ENCODE results near the gene ENPP1. TPM values are rescaled to one million over a fixed set of nuclear protein-coding genes. Genes with fewer than 3 reads are reported as not detected.

Gene ENPP1
- total RNA-seq, 1 experiment from 2014 or later: 6.5 TPM

DNA sequence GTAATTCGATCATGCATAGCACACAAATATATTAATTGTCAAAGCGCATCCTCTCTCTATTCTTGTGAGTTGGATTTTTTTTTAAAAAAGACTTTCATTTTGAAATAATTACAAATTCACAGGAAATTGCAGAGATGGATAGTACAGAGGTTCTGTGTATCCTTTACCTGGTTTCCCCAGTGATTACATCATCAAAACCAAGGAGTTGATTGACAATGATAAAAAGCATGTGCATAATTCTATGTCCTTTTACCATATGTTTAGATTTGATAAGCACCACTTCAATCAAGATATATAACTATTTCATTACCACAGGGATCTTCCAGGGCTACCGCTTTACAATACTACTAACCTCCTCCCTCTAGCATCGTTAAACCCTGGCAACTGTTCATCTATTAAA lies 103.1 kb downstream of the ENPP1 start:
- H3K27me3 ChIP-seq (ENCODE audit: insufficient read depth, low read length): no peaks in the 10 kb centered on the region
- TF ChIP-seq, protein P1, sequence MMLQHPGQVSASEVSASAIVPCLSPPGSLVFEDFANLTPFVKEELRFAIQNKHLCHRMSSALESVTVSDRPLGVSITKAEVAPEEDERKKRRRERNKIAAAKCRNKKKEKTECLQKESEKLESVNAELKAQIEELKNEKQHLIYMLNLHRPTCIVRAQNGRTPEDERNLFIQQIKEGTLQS (IDR thresholded peaks at IDR 0.05): no peak
- TF ChIP-seq RAD21 (IDR thresholded peaks at IDR 0.05; ENCODE audit: low read depth): no peak
- TF ChIP-seq, protein P2, sequence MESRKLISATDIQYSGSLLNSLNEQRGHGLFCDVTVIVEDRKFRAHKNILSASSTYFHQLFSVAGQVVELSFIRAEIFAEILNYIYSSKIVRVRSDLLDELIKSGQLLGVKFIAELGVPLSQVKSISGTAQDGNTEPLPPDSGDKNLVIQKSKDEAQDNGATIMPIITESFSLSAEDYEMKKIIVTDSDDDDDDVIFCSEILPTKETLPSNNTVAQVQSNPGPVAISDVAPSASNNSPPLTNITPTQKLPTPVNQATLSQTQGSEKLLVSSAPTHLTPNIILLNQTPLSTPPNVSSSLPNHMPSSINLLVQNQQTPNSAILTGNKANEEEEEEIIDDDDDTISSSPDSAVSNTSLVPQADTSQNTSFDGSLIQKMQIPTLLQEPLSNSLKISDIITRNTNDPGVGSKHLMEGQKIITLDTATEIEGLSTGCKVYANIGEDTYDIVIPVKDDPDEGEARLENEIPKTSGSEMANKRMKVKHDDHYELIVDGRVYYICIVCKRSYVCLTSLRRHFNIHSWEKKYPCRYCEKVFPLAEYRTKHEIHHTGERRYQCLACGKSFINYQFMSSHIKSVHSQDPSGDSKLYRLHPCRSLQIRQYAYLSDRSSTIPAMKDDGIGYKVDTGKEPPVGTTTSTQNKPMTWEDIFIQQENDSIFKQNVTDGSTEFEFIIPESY (IDR thresholded peaks at IDR 0.05; ENCODE audit: extremely low read depth, insufficient replicate concordance, low read length): no peak
- no peak for TF ChIP-seq JUND (IDR thresholded peaks at IDR 0.05)
- TF ChIP-seq EZH2phosphoT487 (IDR thresholded peaks at IDR 0.05; ENCODE audit: borderline replicate concordance): no peak
- no peak for TF ChIP-seq SIN3A (IDR thresholded peaks at IDR 0.05; ENCODE audit: low read depth)
- no peak for TF ChIP-seq EGR1 (IDR thresholded peaks at IDR 0.05; ENCODE audit: low read depth)
- TF ChIP-seq, protein P3, sequence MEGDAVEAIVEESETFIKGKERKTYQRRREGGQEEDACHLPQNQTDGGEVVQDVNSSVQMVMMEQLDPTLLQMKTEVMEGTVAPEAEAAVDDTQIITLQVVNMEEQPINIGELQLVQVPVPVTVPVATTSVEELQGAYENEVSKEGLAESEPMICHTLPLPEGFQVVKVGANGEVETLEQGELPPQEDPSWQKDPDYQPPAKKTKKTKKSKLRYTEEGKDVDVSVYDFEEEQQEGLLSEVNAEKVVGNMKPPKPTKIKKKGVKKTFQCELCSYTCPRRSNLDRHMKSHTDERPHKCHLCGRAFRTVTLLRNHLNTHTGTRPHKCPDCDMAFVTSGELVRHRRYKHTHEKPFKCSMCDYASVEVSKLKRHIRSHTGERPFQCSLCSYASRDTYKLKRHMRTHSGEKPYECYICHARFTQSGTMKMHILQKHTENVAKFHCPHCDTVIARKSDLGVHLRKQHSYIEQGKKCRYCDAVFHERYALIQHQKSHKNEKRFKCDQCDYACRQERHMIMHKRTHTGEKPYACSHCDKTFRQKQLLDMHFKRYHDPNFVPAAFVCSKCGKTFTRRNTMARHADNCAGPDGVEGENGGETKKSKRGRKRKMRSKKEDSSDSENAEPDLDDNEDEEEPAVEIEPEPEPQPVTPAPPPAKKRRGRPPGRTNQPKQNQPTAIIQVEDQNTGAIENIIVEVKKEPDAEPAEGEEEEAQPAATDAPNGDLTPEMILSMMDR (IDR thresholded peaks at IDR 0.05 in 2 of 3, conservative IDR thresholded peaks at IDR 0.05 in 1 of 3; ENCODE audit: borderline replicate concordance in 1 of 3, insufficient read depth in 1 of 3, low read depth in 2 of 3, low read length in 2 of 3): no peak
- TF ChIP-seq POLR2A (IDR thresholded peaks at IDR 0.05; ENCODE audit: borderline replicate concordance, extremely low read depth, insufficient read depth, insufficient read length): no peak
- TF ChIP-seq ZNF274 (IDR thresholded peaks at IDR 0.05; ENCODE audit: low read depth, low read length): no peak
- ChIA-PET POLR2A (interaction anchor here (0.7 kb wide), 2 partner anchors 566 to 796 kb away, joined by 3 read pairs; no protein-coding TSS in a partner anchor), CTCF (interaction anchor here (0.7 to 4.0 kb wide), 6 partner anchors 33 to 283 kb away, joined by 3 to 60 read pairs (median 6); partner anchors contain the start of gene MED23), RAD21 (ENCODE audit: low non-redundant PET in 1 of 2, low total read pairs in 2 of 2, uncharacterized antibody in 2 of 2, unreplicated experiment in 2 of 2) (no interaction called here)
- H3K4me2 ChIP-seq (ENCODE audit: low read length): no peak overlapping the region
- no peak overlapping the region for H3K4me3 ChIP-seq (replicated peaks in 1 of 2; ENCODE audit: low read depth in 1 of 2, low read length in 2 of 2)
- 0 out of 4 replicates have a peak, but pooled peaks cover 0 to 7% of the 10 kb centered on the region in 2 experiments for H3K4me1 ChIP-seq (ENCODE audit: control insufficient read depth in 1 of 2, insufficient read depth in 2 of 2, low read length in 2 of 2)
- H3K79me2 ChIP-seq (ENCODE audit: insufficient read depth, low read length): no peaks in the 10 kb centered on the region
- DNase-seq (ENCODE audit: low read depth, low spot score) (no peak), ATAC-seq (no peak)
- intact Hi-C loops (cut with micrococcal nuclease): loop anchor here (1.0 to 2.0 kb wide), 2 partner anchors 128 to 217 kb away; no protein-coding TSS in a partner anchor
- H3K36me3 ChIP-seq (ENCODE audit: control insufficient read depth in 1 of 2, insufficient read depth in 2 of 2, low read length in 2 of 2): no peaks in the 10 kb centered on the region
- H3K27ac ChIP-seq (ENCODE audit: low read depth, low read length): no peak overlapping the region
- no peak overlapping the region for H2AFZ ChIP-seq (ENCODE audit: low read depth, low read length, poor library complexity, severe bottlenecking)
- no TSS peak for BruUV-seq (replicated peaks)
- H3K9ac ChIP-seq (ENCODE audit: low read length): no peak overlapping the region
- no peaks in the 10 kb centered on the region for H3K9me2 ChIP-seq (ENCODE audit: insufficient read depth)
- no peaks in the 10 kb centered on the region for H4K20me1 ChIP-seq (ENCODE audit: insufficient read depth)
- H3K9me3 ChIP-seq (ENCODE audit: control insufficient read depth in 1 of 2, insufficient read depth in 1 of 2, low read depth in 1 of 2, low read length in 2 of 2): no peaks in the 10 kb centered on the region

Data from HCT116 (cell line).